Glutamatergic neuron (in vitro differentiated cells): ENCODE results near the gene HLX. TPM values are rescaled to one million over a fixed set of nuclear protein-coding genes. Genes with fewer than 3 reads are reported as not detected.

Source experiments
- DNase-seq: peaks from one replicate; pipeline ENCODE4 v3.0.0; 2022
- H3K27ac Mint-ChIP-seq: one replicate; pipeline ENCODE4 v1.8.0; 2020; ENCODE audit warnings: mild to moderate bottlenecking, mixed read lengths, inconsistent platforms; ENCODE audit not compliant: unreplicated experiment
- H3K27me3 Mint-ChIP-seq: one replicate; pipeline ENCODE4 v1.8.0; 2020; ENCODE audit warnings: mild to moderate bottlenecking, moderate library complexity, mixed read lengths, inconsistent platforms; ENCODE audit not compliant: unreplicated experiment
- H3K36me3 Mint-ChIP-seq: one replicate; pipeline ENCODE4 v1.8.0; 2020; ENCODE audit warnings: mild to moderate bottlenecking, mixed read lengths, inconsistent platforms; ENCODE audit not compliant: unreplicated experiment
- H3K4me1 Mint-ChIP-seq: one replicate; pipeline ENCODE4 v1.8.0; 2020; ENCODE audit warnings: mild to moderate bottlenecking, low read depth, mixed read lengths, inconsistent platforms; ENCODE audit not compliant: unreplicated experiment
- H3K4me3 Mint-ChIP-seq: one replicate; pipeline ENCODE4 v1.8.0; 2020; ENCODE audit warnings: mild to moderate bottlenecking, mixed read lengths, inconsistent platforms; ENCODE audit not compliant: unreplicated experiment
- H3K9me3 Mint-ChIP-seq: one replicate; pipeline ENCODE4 v1.8.0; 2020; ENCODE audit warnings: mild to moderate bottlenecking, moderate library complexity, mixed read lengths, inconsistent platforms; ENCODE audit not compliant: unreplicated experiment
- CTCF ChIP-seq: fragments of 200-600 bp; sonication (generic); IDR thresholded peaks from one replicate; pipeline ENCODE4 v1.5.0; 2021; ENCODE audit not compliant: partially characterized antibody, unreplicated experiment
- total RNA-seq: library from RNA; stranded (reverse); fragmentation: NEBNext Ultra II Directional; extraction: Animal tissue kit (Norgen Biotek cat#: 25700); gene quantifications from one replicate; pipeline ENCODE4 v1.2.1, GENCODE V29; 2021; ENCODE audit not compliant: unreplicated experiment

Gene HLX
- total RNA-seq, 1 donor from 2014 or later = 0.56 TPM

DNA sequence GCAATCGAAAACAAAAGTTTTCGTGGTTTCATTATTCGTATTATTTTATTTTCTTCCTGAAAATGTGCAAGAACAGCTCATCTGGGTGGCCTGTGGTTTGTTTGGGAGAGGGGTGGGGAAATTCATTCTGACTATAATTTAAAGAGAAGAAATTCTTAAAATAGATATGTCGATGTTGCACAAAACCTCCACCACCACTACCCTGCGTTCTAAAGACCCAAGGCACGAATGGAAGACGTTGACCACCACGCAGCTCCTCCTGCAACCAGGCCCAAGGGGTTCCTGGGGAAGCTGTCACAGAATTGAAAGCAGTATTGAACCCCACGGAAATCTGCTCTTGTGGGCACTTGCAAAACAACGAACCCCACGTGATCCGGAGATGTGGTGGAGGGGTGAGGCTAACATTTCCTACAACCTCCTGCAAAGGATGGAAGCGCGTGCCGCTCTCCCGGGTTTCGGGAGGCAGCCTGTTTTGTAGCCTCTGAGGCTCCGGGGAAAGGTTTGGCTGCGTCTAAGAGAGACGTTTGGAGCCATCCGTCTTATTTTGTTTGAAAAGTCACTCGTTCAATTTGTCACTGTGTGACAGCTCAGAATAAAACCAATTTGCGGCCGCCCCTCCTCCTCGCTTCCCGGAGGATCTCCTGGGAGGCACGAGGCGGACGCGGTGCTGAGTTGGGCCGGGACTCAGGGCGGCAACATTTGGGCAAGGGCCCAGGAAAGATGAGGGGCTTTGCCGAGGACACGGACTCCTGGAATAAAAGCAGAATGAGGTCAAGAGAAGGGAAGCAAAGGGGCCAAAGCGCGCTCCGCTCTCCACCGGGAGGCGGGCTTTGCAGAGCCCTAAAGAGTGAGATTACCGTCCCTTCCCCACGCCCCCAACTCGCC, 810 bp upstream of the HLX start:
- peak overlapping the region; percentile 76 for H3K4me3 Mint-ChIP-seq
- H3K36me3 Mint-ChIP-seq = no peaks in the 10 kb centered on the region
- peak; percentile 19 for DNase-seq
- H3K27me3 Mint-ChIP-seq = peaks cover 40% of the 10 kb centered on the region
- H3K4me1 Mint-ChIP-seq = peaks cover 35% of the 10 kb centered on the region
- no peak for TF ChIP-seq CTCF
- no peak overlapping the region for H3K27ac Mint-ChIP-seq
- peaks cover 9% of the 10 kb centered on the region for H3K9me3 Mint-ChIP-seq

DNA sequence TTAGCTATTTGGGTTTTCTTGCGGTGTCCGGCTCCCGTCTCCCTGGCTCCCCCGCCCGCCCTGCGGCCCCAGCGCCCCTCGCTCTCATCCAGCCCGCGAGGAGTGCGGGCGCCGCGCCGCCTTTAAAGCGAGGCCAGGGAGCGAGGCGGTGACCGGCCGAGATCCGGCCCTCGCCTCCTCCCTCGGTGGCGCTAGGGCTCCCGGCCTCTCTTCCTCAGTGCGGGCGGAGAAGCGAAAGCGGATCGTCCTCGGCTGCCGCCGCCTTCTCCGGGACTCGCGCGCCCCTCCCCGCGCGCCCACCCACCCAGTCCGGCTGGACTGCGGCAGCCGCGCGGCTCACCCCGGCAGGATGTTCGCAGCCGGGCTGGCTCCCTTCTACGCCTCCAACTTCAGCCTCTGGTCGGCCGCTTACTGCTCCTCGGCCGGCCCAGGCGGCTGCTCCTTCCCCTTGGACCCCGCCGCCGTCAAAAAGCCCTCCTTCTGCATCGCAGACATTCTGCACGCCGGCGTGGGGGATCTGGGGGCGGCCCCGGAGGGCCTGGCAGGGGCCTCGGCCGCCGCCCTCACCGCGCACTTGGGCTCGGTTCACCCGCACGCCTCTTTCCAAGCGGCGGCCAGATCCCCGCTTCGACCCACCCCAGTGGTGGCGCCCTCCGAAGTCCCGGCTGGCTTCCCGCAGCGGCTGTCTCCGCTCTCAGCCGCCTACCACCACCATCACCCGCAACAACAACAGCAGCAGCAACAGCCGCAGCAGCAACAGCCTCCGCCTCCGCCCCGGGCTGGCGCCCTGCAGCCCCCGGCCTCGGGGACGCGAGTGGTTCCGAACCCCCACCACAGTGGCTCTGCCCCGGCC, 492 bp downstream of the HLX start:
- no peak for TF ChIP-seq CTCF
- Mint-ChIP-seq H3K36me3 (no peaks in the 10 kb centered on the region), H3K27me3 (peaks cover 45% of the 10 kb centered on the region), H3K27ac (no peak overlapping the region), H3K4me3 (peak overlapping the region; percentile 76), H3K4me1 (peaks cover 42% of the 10 kb centered on the region), H3K9me3 (peaks cover 11% of the 10 kb centered on the region)
- peak; percentile 70 for DNase-seq

DNA sequence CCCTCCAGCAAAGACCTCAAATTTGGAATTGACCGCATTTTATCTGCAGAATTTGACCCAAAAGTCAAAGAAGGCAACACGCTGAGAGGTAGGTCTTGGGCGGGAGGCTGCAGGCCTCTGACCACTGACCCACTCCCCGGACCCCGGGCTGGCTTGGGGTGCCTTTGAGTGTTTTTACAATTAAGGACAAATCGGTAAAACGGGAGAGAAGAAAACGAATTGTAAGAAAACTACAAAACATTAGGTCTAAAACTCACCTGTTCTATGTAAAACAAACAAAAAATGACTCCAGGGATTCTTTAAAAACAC, 1.1 kb downstream of the HLX start:
- H3K4me1 Mint-ChIP-seq = peaks cover 45% of the 10 kb centered on the region
- peaks cover 11% of the 10 kb centered on the region for H3K9me3 Mint-ChIP-seq
- no peak overlapping the region for H3K27ac Mint-ChIP-seq
- no peak for TF ChIP-seq CTCF
- peaks cover 51% of the 10 kb centered on the region for H3K27me3 Mint-ChIP-seq
- DNase-seq = no peak
- H3K36me3 Mint-ChIP-seq = no peaks in the 10 kb centered on the region
- H3K4me3 Mint-ChIP-seq = peak overlapping the region; percentile 67

- no peak overlapping the region for H3K27ac Mint-ChIP-seq
- H3K27me3 Mint-ChIP-seq = peaks cover 56% of the 10 kb centered on the region
- H3K4me3 Mint-ChIP-seq = peak overlapping the region; percentile 67
- peaks cover 45% of the 10 kb centered on the region for H3K4me1 Mint-ChIP-seq
- peaks cover 11% of the 10 kb centered on the region for H3K9me3 Mint-ChIP-seq
- H3K36me3 Mint-ChIP-seq = no peaks in the 10 kb centered on the region
- DNase-seq = peak; percentile 33
- TF ChIP-seq CTCF = no peak
Observed at GRCh38 chr1:220880726-220881506, 1.7 kb downstream of the HLX start.
